HFF-Myc (cell line): ENCODE results near the gene CMIP.

Experiments
- DNase-seq: peaks from one replicate; pipeline ENCODE4 v3.0.0-alpha.2; 2011; ENCODE audit warnings: low read depth; ENCODE audit errors: extremely low read depth
- H3K4me3 ChIP-seq: replicated peaks from 2 replicates; pipeline ENCODE4 v1.5.1; 2011; ENCODE audit warnings: low read depth, mild to moderate bottlenecking, control low read depth, low read length
- CTCF ChIP-seq: IDR thresholded peaks from 2 replicates; pipeline ENCODE4 v1.5.1; 2012; ENCODE audit warnings: mild to moderate bottlenecking, low read depth, low read length, control low read depth; ENCODE audit errors: missing control alignments

The CMIP gene

GRCh38 chr16:81578076-81578475 is 133.5 kb downstream of the CMIP start:
- no peak overlapping the region for H3K4me3 ChIP-seq
- DNase-seq: no peak
- no peak for TF ChIP-seq CTCF

- no peak for DNase-seq
- no peak overlapping the region for H3K4me3 ChIP-seq
- TF ChIP-seq CTCF: no peak
Observed at GRCh38 chr16:81578636-81579413, 134.2 kb downstream of the CMIP start.

- DNase-seq: no peak
- H3K4me3 ChIP-seq: no peak overlapping the region
- no peak for TF ChIP-seq CTCF
Observed at GRCh38 chr16:81581107-81581506, 136.5 kb downstream of the CMIP start.

- peak; percentile 28 for TF ChIP-seq CTCF
- DNase-seq: no peak
- H3K4me3 ChIP-seq: no peak overlapping the region
Observed at GRCh38 chr16:81582655-81583441, 138.2 kb downstream of the CMIP start.

GRCh38 chr16:81583893-81584631 is 139.5 kb downstream of the CMIP start:
- H3K4me3 ChIP-seq: no peak overlapping the region
- no peak for TF ChIP-seq CTCF
- peak; percentile 62 for DNase-seq

GRCh38 chr16:81585785-81586184 is 141.2 kb downstream of the CMIP start:
- no peak overlapping the region for H3K4me3 ChIP-seq
- TF ChIP-seq CTCF: peak; percentile 35
- no peak for DNase-seq
